Measurements from ENCODE around the gene PIAS1.

The PIAS1 gene

GRCh38 chr15:68188647-68189046, 134.5 kb downstream of the PIAS1 start:
- no peak overlapping the region for H2AK5ac ChIP-seq (ENCODE audit: low read length, severe bottlenecking)
- no peak overlapping the region for H2BK120ac ChIP-seq (ENCODE audit: low read depth, low read length)
- H3K79me1 ChIP-seq (replicated peaks; ENCODE audit: low read length, poor library complexity, severe bottlenecking), result peaks cover 6% of the 10 kb centered on the region
- no peak overlapping the region for H3K9ac ChIP-seq (ENCODE audit: low read length)
- no peak overlapping the region for H4K91ac ChIP-seq (ENCODE audit: low read length)
- H2BK15ac ChIP-seq (ENCODE audit: low read depth, poor library complexity, severe bottlenecking), result no peak overlapping the region
- no peaks in the 10 kb centered on the region for H3K27me3 ChIP-seq (ENCODE audit: control insufficient read depth in 1 of 2, insufficient read depth in 1 of 2, low read length in 2 of 2)
- no peak overlapping the region for H3K4me2 ChIP-seq (ENCODE audit: low read length, poor library complexity, severe bottlenecking)
- no peak overlapping the region for H3K23ac ChIP-seq (ENCODE audit: low read length in 2 of 2)
- H3K14ac ChIP-seq (ENCODE audit: low read length in 2 of 2), result no peak overlapping the region
- no peak overlapping the region for H3K27ac ChIP-seq (ENCODE audit: low read length, poor library complexity, severe bottlenecking)
- no peak overlapping the region for H3K18ac ChIP-seq (ENCODE audit: low read depth in 1 of 2, low read length in 2 of 2)
- H3K4ac ChIP-seq (ENCODE audit: low read depth in 1 of 2, low read length in 2 of 2), result no peak overlapping the region
- peaks cover 21 to 79% of the 10 kb centered on the region in 2 experiments for H3K36me3 ChIP-seq (ENCODE audit: control insufficient read depth in 1 of 2, insufficient read depth in 2 of 2, low read depth in 1 of 2, low read length in 2 of 2)
- H3K4me1 ChIP-seq (ENCODE audit: control insufficient read depth, insufficient read depth, low read depth, low read length), result no peaks in the 10 kb centered on the region
- H2BK5ac ChIP-seq (ENCODE audit: low read depth, low read length, poor library complexity, severe bottlenecking), result no peak overlapping the region
- no peak overlapping the region for H2AFZ ChIP-seq (ENCODE audit: low read depth, low read length)
- no peak overlapping the region for H4K8ac ChIP-seq (ENCODE audit: low read length)
- no peak overlapping the region for H2BK12ac ChIP-seq (ENCODE audit: low read length in 2 of 2)
- no peak overlapping the region for H3K4me3 ChIP-seq (ENCODE audit: insufficient read depth in 1 of 2, low read depth in 1 of 2, low read length in 2 of 2)
- DNase-seq, result no peak
- WGBS, result no CpG with 5 or more reads among the region's 2 CpGs
- no peaks in the 10 kb centered on the region for H3K9me3 ChIP-seq (ENCODE audit: control insufficient read depth, low read length)

- H3K4me1 ChIP-seq (ENCODE audit: control insufficient read depth, insufficient read depth, low read depth, low read length), result no peaks in the 10 kb centered on the region
- H3K9ac ChIP-seq (ENCODE audit: low read length), result no peak overlapping the region
- H3K14ac ChIP-seq (ENCODE audit: low read length in 2 of 2), result no peak overlapping the region
- no peak for DNase-seq
- H3K36me3 ChIP-seq (ENCODE audit: control insufficient read depth in 1 of 2, insufficient read depth in 2 of 2, low read depth in 1 of 2, low read length in 2 of 2), result peaks cover 23 to 71% of the 10 kb centered on the region in 2 experiments
- H2BK15ac ChIP-seq (ENCODE audit: low read depth, poor library complexity, severe bottlenecking), result no peak overlapping the region
- peaks cover 8% of the 10 kb centered on the region for H3K79me1 ChIP-seq (replicated peaks; ENCODE audit: low read length, poor library complexity, severe bottlenecking)
- no peak overlapping the region for H2BK12ac ChIP-seq (ENCODE audit: low read length in 2 of 2)
- no peak overlapping the region for H3K4ac ChIP-seq (ENCODE audit: low read depth in 1 of 2, low read length in 2 of 2)
- 100% methylated on average over 2 of the region's 4 CpGs for WGBS
- no peaks in the 10 kb centered on the region for H3K9me3 ChIP-seq (ENCODE audit: control insufficient read depth, low read length)
- H3K4me3 ChIP-seq (ENCODE audit: insufficient read depth in 1 of 2, low read depth in 1 of 2, low read length in 2 of 2), result no peak overlapping the region
- H3K27ac ChIP-seq (ENCODE audit: low read length, poor library complexity, severe bottlenecking), result no peak overlapping the region
- H3K23ac ChIP-seq (ENCODE audit: low read length in 2 of 2), result no peak overlapping the region
- H2AFZ ChIP-seq (ENCODE audit: low read depth, low read length), result no peak overlapping the region
- no peak overlapping the region for H4K91ac ChIP-seq (ENCODE audit: low read length)
- no peak overlapping the region for H4K8ac ChIP-seq (ENCODE audit: low read length)
- H2BK120ac ChIP-seq (ENCODE audit: low read depth, low read length), result no peak overlapping the region
- H2BK5ac ChIP-seq (ENCODE audit: low read depth, low read length, poor library complexity, severe bottlenecking), result no peak overlapping the region
- H2AK5ac ChIP-seq (ENCODE audit: low read length, severe bottlenecking), result no peak overlapping the region
- no peak overlapping the region for H3K4me2 ChIP-seq (ENCODE audit: low read length, poor library complexity, severe bottlenecking)
- no peaks in the 10 kb centered on the region for H3K27me3 ChIP-seq (ENCODE audit: control insufficient read depth in 1 of 2, insufficient read depth in 1 of 2, low read length in 2 of 2)
- H3K18ac ChIP-seq (ENCODE audit: low read depth in 1 of 2, low read length in 2 of 2), result no peak overlapping the region
Observed at GRCh38 chr15:68190048-68190447, 135.9 kb downstream of the PIAS1 start.

GRCh38 chr15:68191555-68191954, 137.4 kb downstream of the PIAS1 start:
- 19% methylated on average over 2 of the region's 3 CpGs for WGBS
- no peak overlapping the region for H3K4ac ChIP-seq (ENCODE audit: low read depth in 1 of 2, low read length in 2 of 2)
- H3K27me3 ChIP-seq (ENCODE audit: control insufficient read depth in 1 of 2, insufficient read depth in 1 of 2, low read length in 2 of 2), result no peaks in the 10 kb centered on the region
- no peak overlapping the region for H3K27ac ChIP-seq (ENCODE audit: low read length, poor library complexity, severe bottlenecking)
- H2BK12ac ChIP-seq (ENCODE audit: low read length in 2 of 2), result no peak overlapping the region
- no peaks in the 10 kb centered on the region for H3K9me3 ChIP-seq (ENCODE audit: control insufficient read depth, low read length)
- H3K14ac ChIP-seq (ENCODE audit: low read length in 2 of 2), result no peak overlapping the region
- H3K79me1 ChIP-seq (replicated peaks; ENCODE audit: low read length, poor library complexity, severe bottlenecking), result peaks cover 5% of the 10 kb centered on the region
- no peak overlapping the region for H4K8ac ChIP-seq (ENCODE audit: low read length)
- no peak overlapping the region for H2AK5ac ChIP-seq (ENCODE audit: low read length, severe bottlenecking)
- H3K4me3 ChIP-seq (ENCODE audit: insufficient read depth in 1 of 2, low read depth in 1 of 2, low read length in 2 of 2), result no peak overlapping the region
- H3K4me2 ChIP-seq (ENCODE audit: low read length, poor library complexity, severe bottlenecking), result no peak overlapping the region
- H3K4me1 ChIP-seq (ENCODE audit: control insufficient read depth, insufficient read depth, low read depth, low read length), result no peaks in the 10 kb centered on the region
- H2AFZ ChIP-seq (ENCODE audit: low read depth, low read length), result no peak overlapping the region
- H3K23ac ChIP-seq (ENCODE audit: low read length in 2 of 2), result no peak overlapping the region
- DNase-seq, result no peak
- no peak overlapping the region for H3K9ac ChIP-seq (ENCODE audit: low read length)
- no peak overlapping the region for H4K91ac ChIP-seq (ENCODE audit: low read length)
- H2BK120ac ChIP-seq (ENCODE audit: low read depth, low read length), result no peak overlapping the region
- H2BK15ac ChIP-seq (ENCODE audit: low read depth, poor library complexity, severe bottlenecking), result no peak overlapping the region
- peaks cover 26 to 64% of the 10 kb centered on the region in 2 experiments for H3K36me3 ChIP-seq (ENCODE audit: control insufficient read depth in 1 of 2, insufficient read depth in 2 of 2, low read depth in 1 of 2, low read length in 2 of 2)
- H2BK5ac ChIP-seq (ENCODE audit: low read depth, low read length, poor library complexity, severe bottlenecking), result no peak overlapping the region
- H3K18ac ChIP-seq (ENCODE audit: low read depth in 1 of 2, low read length in 2 of 2), result no peak overlapping the region

- H3K36me3 ChIP-seq (ENCODE audit: control insufficient read depth in 1 of 2, insufficient read depth in 2 of 2, low read depth in 1 of 2, low read length in 2 of 2), result peaks cover 29 to 63% of the 10 kb centered on the region in 2 experiments
- DNase-seq, result no peak
- 96% methylated on average over 4 of the region's 4 CpGs for WGBS
- no peaks in the 10 kb centered on the region for H3K27me3 ChIP-seq (ENCODE audit: control insufficient read depth in 1 of 2, insufficient read depth in 1 of 2, low read length in 2 of 2)
- no peak overlapping the region for H3K9ac ChIP-seq (ENCODE audit: low read length)
- no peak overlapping the region for H3K23ac ChIP-seq (ENCODE audit: low read length in 2 of 2)
- H2AK5ac ChIP-seq (ENCODE audit: low read length, severe bottlenecking), result no peak overlapping the region
- no peak overlapping the region for H2BK12ac ChIP-seq (ENCODE audit: low read length in 2 of 2)
- H2AFZ ChIP-seq (ENCODE audit: low read depth, low read length), result no peak overlapping the region
- no peak overlapping the region for H3K27ac ChIP-seq (ENCODE audit: low read length, poor library complexity, severe bottlenecking)
- no peak overlapping the region for H2BK120ac ChIP-seq (ENCODE audit: low read depth, low read length)
- H3K4me1 ChIP-seq (ENCODE audit: control insufficient read depth, insufficient read depth, low read depth, low read length), result no peaks in the 10 kb centered on the region
- H3K14ac ChIP-seq (ENCODE audit: low read length in 2 of 2), result no peak overlapping the region
- H3K4ac ChIP-seq (ENCODE audit: low read depth in 1 of 2, low read length in 2 of 2), result no peak overlapping the region
- H4K91ac ChIP-seq (ENCODE audit: low read length), result no peak overlapping the region
- no peak overlapping the region for H3K4me2 ChIP-seq (ENCODE audit: low read length, poor library complexity, severe bottlenecking)
- no peak overlapping the region for H4K8ac ChIP-seq (ENCODE audit: low read length)
- no peak overlapping the region for H3K18ac ChIP-seq (ENCODE audit: low read depth in 1 of 2, low read length in 2 of 2)
- no peak overlapping the region for H2BK5ac ChIP-seq (ENCODE audit: low read depth, low read length, poor library complexity, severe bottlenecking)
- H3K9me3 ChIP-seq (ENCODE audit: control insufficient read depth, low read length), result no peaks in the 10 kb centered on the region
- peaks cover 5% of the 10 kb centered on the region for H3K79me1 ChIP-seq (replicated peaks; ENCODE audit: low read length, poor library complexity, severe bottlenecking)
- H3K4me3 ChIP-seq (ENCODE audit: insufficient read depth in 1 of 2, low read depth in 1 of 2, low read length in 2 of 2), result no peak overlapping the region
- H2BK15ac ChIP-seq (ENCODE audit: low read depth, poor library complexity, severe bottlenecking), result no peak overlapping the region
Observed at GRCh38 chr15:68192117-68192516, 138.0 kb downstream of the PIAS1 start.

Measured in mesenchymal stem cell (in vitro differentiated cells and primary cell).